ENCODE results near the gene ZNF524.

DNA sequence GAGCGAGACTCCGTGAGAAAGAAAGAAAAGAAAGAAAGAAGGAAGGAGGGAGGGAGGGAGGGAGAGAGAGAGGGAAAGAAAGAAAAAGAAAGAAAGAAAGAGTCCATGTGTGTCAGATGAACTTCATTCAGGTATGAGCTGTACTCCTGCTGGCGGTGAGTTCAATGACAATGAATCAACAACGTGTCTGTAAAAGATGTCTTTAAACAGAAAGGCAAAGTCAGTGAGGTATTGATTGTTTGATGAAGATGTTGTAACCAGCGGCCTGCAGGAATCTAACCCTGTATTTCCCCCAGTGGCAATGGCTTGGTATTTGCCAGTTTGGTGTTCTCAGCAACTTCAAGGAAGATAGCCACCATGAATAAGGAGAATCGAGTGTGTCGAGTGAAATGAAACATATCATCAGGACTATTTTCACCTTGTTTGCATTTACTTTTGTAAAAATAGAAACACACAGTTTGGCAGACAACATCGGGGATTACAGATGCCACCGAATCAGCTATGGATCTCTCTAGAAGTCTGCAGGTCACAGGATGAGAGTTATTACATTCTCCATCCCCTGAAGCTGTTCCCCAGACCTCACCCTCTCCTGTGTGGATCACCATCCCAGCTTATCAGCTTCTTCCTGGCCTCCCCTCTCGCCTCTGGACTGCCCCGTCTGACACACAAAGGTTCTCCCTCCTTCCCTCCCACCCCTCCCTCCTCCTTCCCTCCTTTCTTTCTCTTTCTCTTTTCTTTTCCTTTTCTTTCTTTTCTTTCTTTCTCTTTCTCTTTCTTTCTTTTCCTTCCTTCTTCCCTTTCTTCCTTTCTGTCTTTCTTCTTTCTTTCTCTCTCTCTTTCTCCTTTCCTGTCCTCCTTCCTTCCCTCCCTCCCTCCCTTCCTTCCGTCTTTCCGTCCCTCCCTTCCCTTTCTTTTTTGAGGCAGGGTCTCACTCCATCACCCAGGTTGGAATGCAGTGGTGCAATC is 46.6 kb upstream of the ZNF524 start:
- TF ChIP-seq POLR2AphosphoS5 (IDR thresholded peaks at IDR 0.05) (no peak), POLR2A (IDR thresholded peaks at IDR 0.05) (no peak)
